SK-N-SH treated with all-trans-retinoic acid at 6 μM for 48 hours (cell line): ENCODE data around the gene SLC7A4.

Experiments
- ATAC-seq: fragments of 200-7000 bp; cut with Tn5 transposase; 3 replicates; pipeline ENCODE4 v1.9.1; 2020; ENCODE audit warnings: mild to moderate bottlenecking, moderate library complexity
- ARNTL ChIP-seq: fragments of 450-650 bp; formaldehyde crosslinking; IDR thresholded peaks from 2 replicates; pipeline ENCODE4 v1.5.0; 2020; ENCODE audit warnings: low read depth, mild to moderate bottlenecking, moderate library complexity, borderline replicate concordance
- BACH2 ChIP-seq: fragments of 250-450 bp; sonication (Bioruptor Pico); IDR thresholded peaks from 2 replicates; pipeline ENCODE4 v1.9.0; 2021; ENCODE audit warnings: mild to moderate bottlenecking, borderline replicate concordance
- CSDC2 ChIP-seq: fragments of 250-450 bp; sonication (Bioruptor Pico); IDR thresholded peaks from 2 replicates; pipeline ENCODE4 v1.5.0; 2020; ENCODE audit warnings: mild to moderate bottlenecking, moderate library complexity
- ESRRG ChIP-seq: fragments of 250-450 bp; sonication (Bioruptor Pico); IDR thresholded peaks from 2 replicates; pipeline ENCODE4 v1.6.1; 2021; ENCODE audit warnings: mild to moderate bottlenecking
- GLIS3 ChIP-seq: fragments of 250-450 bp; sonication (Bioruptor Pico); IDR thresholded peaks from 2 replicates; pipeline ENCODE4 v1.5.0; 2020; ENCODE audit warnings: mild to moderate bottlenecking, moderate library complexity
- ISL1 ChIP-seq: fragments of 250-450 bp; sonication (Bioruptor Pico); IDR thresholded peaks from 2 replicates; pipeline ENCODE4 v2.1.2; 2022; ENCODE audit warnings: mild to moderate bottlenecking, moderate library complexity
- OSR1 ChIP-seq: fragments of 250-450 bp; sonication (Bioruptor Pico); IDR thresholded peaks from 2 replicates; pipeline ENCODE4 v1.8.0; 2022; ENCODE audit warnings: moderate library complexity, mild to moderate bottlenecking, inconsistent platforms
- PATZ1 ChIP-seq: fragments of 250-450 bp; sonication (Bioruptor Pico); IDR thresholded peaks from 2 replicates; pipeline ENCODE4 v1.8.0; 2020; ENCODE audit warnings: mild to moderate bottlenecking, moderate library complexity, borderline replicate concordance
- POU6F1 ChIP-seq: fragments of 250-450 bp; sonication (Bioruptor Pico); IDR thresholded peaks from 2 replicates; pipeline ENCODE4 v1.8.0; 2021; ENCODE audit warnings: low read depth, mild to moderate bottlenecking, moderate library complexity, borderline replicate concordance
- PPARA ChIP-seq: fragments of 250-450 bp; sonication (Bioruptor Pico); IDR thresholded peaks from 2 replicates; pipeline ENCODE4 v1.5.0; 2020; ENCODE audit warnings: mild to moderate bottlenecking, borderline replicate concordance
- RARB ChIP-seq: fragments of 250-450 bp; sonication (Bioruptor Pico); IDR thresholded peaks from 2 replicates; pipeline ENCODE4 v1.8.0; 2021; ENCODE audit warnings: mild to moderate bottlenecking, moderate library complexity
- TCF4 ChIP-seq: fragments of 250-450 bp; sonication (Bioruptor Pico); IDR thresholded peaks from 2 replicates; pipeline ENCODE4 v1.8.0; 2021; ENCODE audit warnings: mild to moderate bottlenecking, moderate library complexity, borderline replicate concordance
- TOX ChIP-seq: fragments of 250-450 bp; sonication (Bioruptor Pico); IDR thresholded peaks from 2 replicates; pipeline ENCODE4 v1.8.0; 2021; ENCODE audit warnings: mild to moderate bottlenecking, moderate library complexity, borderline replicate concordance
- TSHZ2 ChIP-seq: fragments of 250-450 bp; sonication (Bioruptor Pico); IDR thresholded peaks from 2 replicates; pipeline ENCODE4 v1.5.0; 2020; ENCODE audit warnings: mild to moderate bottlenecking, moderate library complexity
- ZC3H10 ChIP-seq: fragments of 250-450 bp; sonication (Bioruptor Pico); IDR thresholded peaks from 2 replicates; pipeline ENCODE4 v1.5.1; 2021; ENCODE audit warnings: mild to moderate bottlenecking, moderate library complexity
- ZFP3 ChIP-seq: fragments of 250-450 bp; sonication (Bioruptor Pico); IDR thresholded peaks from 2 replicates; pipeline ENCODE4 v1.5.0; 2020; ENCODE audit warnings: mild to moderate bottlenecking, moderate library complexity
- ZFP30 ChIP-seq: fragments of 450-650 bp; formaldehyde crosslinking; IDR thresholded peaks from 2 replicates; pipeline ENCODE4 v1.5.0; 2022; ENCODE audit warnings: mild to moderate bottlenecking, moderate library complexity
- ZNF565 ChIP-seq: fragments of 450-650 bp; formaldehyde crosslinking; conservative IDR thresholded peaks from 2 replicates; pipeline ENCODE4 v1.5.0; 2020; ENCODE audit warnings: low read depth, mild to moderate bottlenecking, moderate library complexity
- ZNF70 ChIP-seq: fragments of 450-650 bp; formaldehyde crosslinking; IDR thresholded peaks from 2 replicates; pipeline ENCODE4 v1.5.0; 2020; ENCODE audit warnings: mild to moderate bottlenecking, moderate library complexity
- ZNF8 ChIP-seq: fragments of 450-650 bp; formaldehyde crosslinking; IDR thresholded peaks from 2 replicates; pipeline ENCODE4 v1.5.0; 2020; ENCODE audit warnings: mild to moderate bottlenecking, moderate library complexity

SLC7A4 gene

DNA sequence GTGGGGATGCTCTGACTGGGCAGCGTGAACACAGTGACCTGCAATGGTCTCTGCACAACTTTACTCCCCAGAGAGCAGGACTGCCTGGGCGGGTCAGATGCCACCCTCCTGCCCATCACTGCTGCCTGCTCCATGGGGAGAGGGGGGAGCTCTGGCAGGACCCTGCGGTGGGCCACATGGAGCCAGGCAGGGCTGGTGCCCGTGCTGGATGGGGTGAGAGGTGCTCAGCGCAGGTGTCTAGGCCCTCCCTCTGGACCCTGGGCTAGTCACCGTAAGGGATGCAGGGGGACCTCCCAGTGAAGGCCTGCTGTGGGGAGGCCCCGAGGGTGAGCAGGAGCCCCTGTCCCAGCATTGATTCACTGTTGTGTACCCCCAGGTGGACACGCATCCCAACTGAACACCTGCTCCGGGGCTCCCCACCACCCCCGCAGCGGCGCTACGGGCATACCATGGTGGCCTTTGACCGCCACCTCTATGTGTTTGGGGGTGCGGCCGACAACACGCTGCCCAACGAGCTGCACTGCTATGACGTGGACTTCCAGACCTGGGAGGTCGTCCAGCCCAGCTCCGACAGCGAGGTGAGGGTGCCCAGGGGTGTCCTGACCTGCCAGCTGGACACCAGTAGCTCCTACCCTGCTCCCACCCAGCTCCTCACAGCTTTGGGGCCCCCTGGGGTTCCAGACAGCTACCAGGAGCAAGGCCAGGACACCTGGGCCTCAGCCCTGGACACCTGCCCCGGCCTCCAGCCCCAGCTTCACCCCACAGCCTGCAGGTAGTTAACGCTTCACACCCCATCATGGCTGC is 40.9 kb downstream of the SLC7A4 start (continued):
- no peak for TF ChIP-seq TSHZ2 (CRISPR knock-in tag)
- TF ChIP-seq RARB, result no peak
- no peak for TF ChIP-seq PPARA (CRISPR knock-in tag)
- no peak for TF ChIP-seq CSDC2
- TF ChIP-seq, all 23 proteins: peak for 0

DNA sequence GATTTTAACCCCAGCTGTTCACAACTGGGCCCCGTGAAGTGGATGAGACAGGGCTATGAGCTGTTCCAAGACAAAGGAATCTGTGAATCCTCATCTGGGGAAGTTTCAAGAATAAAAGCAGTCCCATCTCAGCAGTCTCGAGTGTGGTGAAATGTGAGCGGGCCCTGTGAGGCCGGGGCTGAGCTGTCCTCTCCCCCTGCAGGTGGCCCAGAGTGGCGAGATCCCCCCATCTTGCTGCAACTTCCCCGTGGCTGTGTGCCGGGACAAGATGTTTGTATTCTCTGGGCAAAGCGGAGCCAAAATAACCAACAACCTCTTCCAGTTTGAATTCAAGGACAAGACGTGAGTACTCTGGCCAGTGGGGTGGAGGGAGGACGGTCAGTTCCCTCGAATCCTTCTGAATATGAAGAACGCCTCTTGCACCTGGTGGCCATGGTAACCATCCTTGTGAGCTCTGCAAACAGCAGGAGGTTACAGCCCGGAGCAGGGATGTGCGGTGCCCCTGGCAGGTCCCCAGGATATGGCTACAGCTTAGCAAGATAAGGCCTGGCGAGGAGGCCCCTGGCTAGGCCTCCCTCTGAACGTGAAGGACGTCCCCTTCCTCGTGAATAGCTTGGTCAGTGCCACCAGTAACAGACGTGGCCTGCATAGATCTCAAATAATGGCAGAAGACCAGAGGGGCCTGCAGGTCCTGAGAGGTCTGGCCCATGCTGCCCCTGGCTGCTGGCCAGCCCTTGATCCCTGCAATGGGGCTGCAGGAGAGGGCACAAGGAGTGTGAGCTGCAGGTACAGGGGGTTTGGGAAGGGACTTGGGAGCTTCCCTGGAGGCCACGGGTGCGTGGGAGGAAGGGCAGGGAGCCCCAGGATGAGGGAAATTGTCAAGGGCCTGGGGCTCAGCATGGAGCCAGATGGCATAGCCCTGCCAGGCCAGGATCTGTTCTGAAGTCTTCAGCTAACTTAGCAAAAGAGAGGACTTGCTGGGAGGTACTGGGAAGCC is 41.9 kb downstream of the SLC7A4 start:
- TF ChIP-seq ESRRG (CRISPR knock-in tag) (no peak), TOX (no peak), ZNF565 (CRISPR knock-in tag) (no peak), GLIS3 (CRISPR knock-in tag) (no peak), PATZ1 (no peak), ARNTL (CRISPR knock-in tag) (no peak), POU6F1 (CRISPR knock-in tag) (no peak), ISL1 (CRISPR knock-in tag) (no peak), TCF4 (CRISPR knock-in tag) (no peak), ZC3H10 (CRISPR knock-in tag) (no peak), OSR1 (CRISPR knock-in tag) (no peak), BACH2 (CRISPR knock-in tag) (no peak), CSDC2 (no peak)
- ATAC-seq, result no peak

GRCh38 chr22:20989323-20990138 is 42.8 kb downstream of the SLC7A4 start:
- no peak for ATAC-seq
- TF ChIP-seq TSHZ2 (CRISPR knock-in tag) (no peak), ZNF70 (no peak), ZNF8 (CRISPR knock-in tag) (no peak), ZFP30 (CRISPR knock-in tag) (no peak), GLIS3 (CRISPR knock-in tag) (no peak), TOX (no peak), ZFP3 (CRISPR knock-in tag) (no peak), ZNF565 (CRISPR knock-in tag) (no peak), RARB (no peak), ARNTL (CRISPR knock-in tag) (no peak), PATZ1 (no peak), ISL1 (CRISPR knock-in tag) (no peak), BACH2 (CRISPR knock-in tag) (no peak), ESRRG (CRISPR knock-in tag) (no peak)
